Measurements from ENCODE around the gene CCDC136.
A peak's percentile ranks its signal among the peaks of the same experiment; 100 is the strongest.

Gene CCDC136

GRCh38 chr7:128807191-128807590 is 15.4 kb downstream of the CCDC136 start:
- DNase-seq, result no peak

DNA sequence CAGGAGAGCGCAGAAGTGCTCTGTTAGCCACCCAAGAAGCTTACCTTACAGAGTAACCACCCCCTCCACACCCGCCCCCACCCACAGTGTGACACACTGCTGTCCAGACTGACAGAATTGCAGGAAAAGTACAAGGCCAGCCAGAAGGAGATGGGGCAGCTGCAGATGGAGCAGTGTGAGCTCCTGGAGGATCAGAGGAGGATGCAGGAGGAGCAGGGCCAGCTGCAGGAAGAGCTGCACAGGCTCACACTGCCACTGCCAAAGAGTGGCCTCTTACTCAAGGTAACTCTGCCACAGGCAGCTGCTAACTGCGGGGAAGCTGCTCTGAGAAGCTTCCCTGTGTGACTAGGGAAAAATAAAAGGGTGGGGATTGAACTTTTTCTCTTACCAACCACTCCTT is 17.6 kb downstream of the CCDC136 start:
- no peak for DNase-seq

GRCh38 chr7:128810473-128810872 is 18.7 kb downstream of the CCDC136 start:
- no peak for DNase-seq

- DNase-seq, result no peak
Observed at GRCh38 chr7:128810997-128811396, 19.2 kb downstream of the CCDC136 start.

DNA sequence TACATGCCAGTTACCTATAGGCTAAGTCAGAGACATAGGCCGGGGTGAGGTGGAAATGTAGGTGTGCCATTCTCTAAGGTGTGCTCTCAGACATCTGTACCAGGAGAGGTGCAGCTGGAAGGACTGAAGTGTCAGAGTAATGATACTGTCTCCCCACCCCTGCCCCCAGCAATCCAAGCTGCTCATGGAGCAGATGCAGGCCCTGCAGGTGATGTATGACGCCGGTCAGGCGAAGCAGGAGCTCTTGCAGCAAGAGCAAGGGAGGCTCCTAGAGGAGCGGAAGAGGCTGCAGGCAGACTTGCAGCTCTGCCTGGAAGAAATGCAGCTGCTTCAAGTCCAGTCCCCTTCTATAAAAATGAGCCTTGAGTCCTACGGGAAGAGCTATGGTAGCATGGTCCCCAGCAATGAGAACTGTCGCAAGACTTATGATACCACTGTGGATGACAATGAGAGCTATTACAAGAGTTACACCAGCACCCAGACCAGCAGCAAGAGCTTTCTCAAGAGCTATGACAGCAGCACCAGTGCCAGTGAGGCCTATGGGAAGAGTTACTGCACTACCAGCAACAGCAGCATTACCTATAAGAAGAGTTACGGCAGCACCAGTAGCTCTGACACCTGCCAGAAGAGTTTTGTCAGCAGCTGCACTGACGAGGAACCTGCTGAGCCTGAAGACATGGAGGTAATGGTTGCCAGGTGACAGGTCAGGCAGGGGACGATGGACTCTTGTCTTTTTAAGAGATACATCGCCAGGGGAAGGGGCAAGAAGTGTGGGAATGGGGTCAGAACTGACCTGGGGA is 20.1 kb downstream of the CCDC136 start:
- no peak for DNase-seq

DNA sequence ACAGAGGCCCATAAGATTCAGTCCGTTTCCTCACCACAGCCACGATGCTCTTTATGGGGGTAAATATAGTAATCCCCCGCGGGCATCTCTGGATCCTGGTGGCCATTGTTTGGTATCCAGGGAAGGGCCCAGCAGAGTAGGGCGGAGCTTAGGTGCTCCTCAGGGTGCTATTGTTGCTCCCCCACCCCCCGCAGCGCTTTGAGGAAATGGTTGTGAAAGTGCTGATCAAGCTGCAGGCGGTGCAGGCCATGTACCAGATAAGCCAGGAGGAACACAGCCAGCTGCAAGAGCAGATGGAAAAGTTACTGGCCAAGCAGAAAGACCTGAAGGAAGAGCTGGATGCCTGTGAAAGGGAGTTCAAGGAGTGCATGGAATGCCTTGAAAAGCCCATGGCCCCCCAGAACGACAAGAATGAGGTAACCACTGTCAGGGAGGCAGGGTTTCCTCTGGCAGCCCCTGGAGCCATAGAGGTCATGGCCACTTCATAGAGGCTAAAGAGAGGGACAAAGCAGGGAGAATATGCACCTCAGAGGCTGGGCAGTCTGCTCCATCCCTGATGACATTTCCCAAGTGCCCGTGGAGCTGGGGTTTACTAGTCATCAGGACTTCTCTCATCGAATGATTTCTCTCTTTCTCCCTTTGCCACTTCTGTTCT is 20.9 kb downstream of the CCDC136 start:
- DNase-seq, result no peak

- no peak for DNase-seq
Observed at GRCh38 chr7:128814499-128814898, 22.7 kb downstream of the CCDC136 start.

GRCh38 chr7:128815289-128815942 is 23.6 kb downstream of the CCDC136 start:
- DNase-seq, result no peak

GRCh38 chr7:128818694-128819093 is 26.9 kb downstream of the CCDC136 start:
- DNase-seq, result no peak

DNA sequence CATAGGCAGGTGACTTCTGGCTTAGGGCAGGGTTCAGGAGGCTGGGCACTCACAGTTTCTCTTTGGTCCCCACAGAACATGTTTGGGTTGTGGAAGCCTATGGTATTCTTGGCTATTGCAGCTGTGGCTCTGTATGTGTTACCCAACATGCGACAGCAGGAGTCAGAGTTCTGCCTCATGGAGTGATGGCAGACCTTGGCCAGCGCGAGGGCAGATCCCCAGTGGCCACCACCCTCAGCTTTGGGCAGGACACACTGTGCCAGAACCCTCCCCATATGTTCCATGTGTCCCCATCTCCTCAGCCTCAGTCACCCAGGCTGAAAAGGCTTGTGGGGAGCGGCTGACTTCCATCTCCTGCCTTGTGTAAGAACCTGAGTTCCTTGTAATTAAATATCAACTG is 30.0 kb downstream of the CCDC136 start:
- DNase-seq, result no peak

DNA sequence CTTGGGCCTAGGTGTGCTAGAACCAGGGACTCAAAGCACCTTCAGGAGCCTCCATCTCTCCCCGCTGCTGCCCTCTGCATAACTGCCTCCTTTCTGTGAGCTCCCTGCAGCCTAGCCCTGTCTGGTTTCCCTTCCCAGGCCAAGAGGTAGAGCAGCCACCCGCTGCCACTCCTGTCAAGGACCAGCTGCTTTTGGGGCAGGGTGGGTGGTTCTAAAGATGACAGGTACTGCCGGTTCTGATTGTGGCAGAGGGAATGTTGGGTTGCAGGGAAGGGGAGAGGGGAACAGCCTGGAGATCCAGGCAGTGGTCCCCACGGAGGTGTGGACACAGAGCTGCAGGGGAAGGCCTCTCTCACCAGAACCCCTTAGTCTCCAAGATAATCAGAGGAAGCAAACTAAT is 34.7 kb downstream of the CCDC136 start:
- no peak for DNase-seq

- no peak for DNase-seq
Observed at GRCh38 chr7:128826916-128827247, 35.1 kb downstream of the CCDC136 start.

DNA sequence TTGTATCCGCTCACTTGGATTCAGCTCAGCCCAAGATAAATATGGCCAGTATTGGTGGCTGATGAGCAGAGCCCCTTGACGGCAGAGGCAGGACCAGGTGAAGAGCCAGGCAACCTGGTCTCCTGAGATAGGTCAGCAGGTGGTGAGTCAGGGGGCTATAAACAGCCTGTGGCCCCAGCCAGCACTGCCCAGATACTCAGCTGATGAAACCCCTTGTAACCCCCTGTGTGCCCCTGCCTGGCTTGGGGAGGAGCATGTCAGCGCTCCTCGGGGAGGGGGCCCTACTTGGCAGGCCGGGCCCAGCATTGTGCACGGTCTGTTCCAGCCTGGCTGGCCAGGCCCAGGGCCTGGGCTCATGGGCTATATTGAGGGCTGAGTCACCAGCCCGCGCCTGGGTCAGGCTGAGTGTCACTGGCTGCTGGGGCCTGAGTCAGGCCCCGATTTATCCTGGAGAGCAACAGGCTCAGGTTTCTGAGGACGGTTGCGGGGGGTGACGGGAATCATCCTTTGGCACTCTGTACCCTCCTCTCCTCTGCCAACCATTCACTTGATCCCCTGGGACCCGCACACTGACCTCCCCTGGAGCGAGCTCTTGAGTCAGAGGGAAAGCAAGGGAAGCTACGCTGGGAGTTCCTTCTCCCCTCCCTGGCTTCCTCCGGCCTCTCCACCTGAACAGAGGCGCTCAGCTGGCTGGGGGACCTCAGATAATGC is 35.6 kb downstream of the CCDC136 start:
- DNase-seq, result no peak

DNA sequence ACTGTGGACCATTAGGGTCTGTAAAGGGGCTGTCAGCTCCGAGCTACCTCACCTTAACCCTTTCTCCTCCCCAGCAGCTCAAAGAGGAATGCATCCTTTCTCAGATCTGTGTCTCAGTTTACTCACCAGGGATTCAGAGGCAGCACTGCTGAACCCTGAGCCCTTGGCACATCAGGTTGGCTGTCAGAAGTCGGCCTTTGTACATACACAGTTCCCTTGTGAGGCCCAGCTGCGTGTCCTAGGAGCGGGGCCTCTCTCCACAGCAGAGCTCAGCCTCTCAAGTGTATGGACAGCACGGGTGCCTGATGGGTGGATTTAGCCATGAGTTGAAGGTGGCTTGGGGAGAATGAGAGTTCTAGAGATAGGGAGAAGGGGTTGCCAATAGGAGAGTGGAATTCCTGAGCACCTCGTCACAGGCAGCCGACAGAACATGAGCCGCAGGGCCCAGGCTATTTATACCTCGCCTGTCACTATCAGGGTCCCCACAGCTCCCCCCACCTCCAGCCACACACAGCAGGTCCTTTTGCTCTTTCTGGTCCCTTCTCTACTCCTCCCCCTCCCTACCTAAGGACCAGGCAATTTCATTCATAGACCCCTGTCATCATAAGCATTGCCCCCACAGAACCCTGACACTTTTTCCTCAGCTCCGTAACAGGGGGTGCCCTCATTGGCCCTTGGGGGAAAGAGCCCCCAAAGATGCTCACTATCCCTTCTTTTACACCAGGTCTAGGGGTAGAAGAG is 36.4 kb downstream of the CCDC136 start:
- DNase-seq, result no peak

GRCh38 chr7:128829391-128830166 is 37.8 kb downstream of the CCDC136 start:
- DNase-seq, result no peak

DNA sequence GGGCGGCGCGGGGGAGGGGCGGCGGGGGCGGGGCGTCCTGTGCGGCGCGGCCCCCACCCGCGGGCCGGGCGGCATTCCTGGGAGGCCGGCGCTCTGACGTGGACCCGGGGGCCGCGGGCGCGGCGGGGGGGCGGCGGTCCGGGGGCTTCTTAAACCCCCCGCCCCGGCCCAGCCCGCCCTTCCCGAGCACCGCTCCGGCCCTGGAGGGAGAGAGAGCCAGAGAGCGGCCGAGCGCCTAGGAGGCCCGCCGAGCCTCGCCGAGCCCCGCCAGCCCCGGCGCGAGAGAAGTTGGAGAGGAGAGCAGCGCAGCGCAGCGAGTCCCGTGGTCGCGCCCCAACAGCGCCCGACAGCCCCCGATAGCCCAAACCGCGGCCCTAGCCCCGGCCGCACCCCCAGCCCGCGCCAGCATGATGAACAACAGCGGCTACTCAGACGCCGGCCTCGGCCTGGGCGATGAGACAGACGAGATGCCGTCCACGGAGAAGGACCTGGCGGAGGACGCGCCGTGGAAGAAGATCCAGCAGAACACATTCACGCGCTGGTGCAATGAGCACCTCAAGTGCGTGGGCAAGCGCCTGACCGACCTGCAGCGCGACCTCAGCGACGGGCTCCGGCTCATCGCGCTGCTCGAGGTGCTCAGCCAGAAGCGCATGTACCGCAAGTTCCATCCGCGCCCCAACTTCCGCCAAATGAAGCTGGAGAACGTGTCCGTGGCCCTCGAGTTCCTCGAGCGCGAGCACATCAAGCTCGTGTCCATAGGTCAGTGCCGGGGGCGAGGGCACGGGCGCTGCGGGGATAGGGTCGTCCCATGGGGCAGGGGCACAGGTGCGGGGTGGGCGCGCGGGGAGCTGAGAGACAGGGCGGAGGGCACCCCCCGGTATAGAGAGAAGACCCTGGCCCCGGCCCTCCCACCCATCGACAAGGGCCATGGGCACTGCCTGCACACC is 38.7 kb downstream of the CCDC136 start, which contains the start of gene FLNC:
Gene FLNC (plus strand): TSS at position 176 of the 947 bp plus-strand sequence. CDS start 232 bp downstream, at position 408.
- peak; percentile 17 for DNase-seq

DNA sequence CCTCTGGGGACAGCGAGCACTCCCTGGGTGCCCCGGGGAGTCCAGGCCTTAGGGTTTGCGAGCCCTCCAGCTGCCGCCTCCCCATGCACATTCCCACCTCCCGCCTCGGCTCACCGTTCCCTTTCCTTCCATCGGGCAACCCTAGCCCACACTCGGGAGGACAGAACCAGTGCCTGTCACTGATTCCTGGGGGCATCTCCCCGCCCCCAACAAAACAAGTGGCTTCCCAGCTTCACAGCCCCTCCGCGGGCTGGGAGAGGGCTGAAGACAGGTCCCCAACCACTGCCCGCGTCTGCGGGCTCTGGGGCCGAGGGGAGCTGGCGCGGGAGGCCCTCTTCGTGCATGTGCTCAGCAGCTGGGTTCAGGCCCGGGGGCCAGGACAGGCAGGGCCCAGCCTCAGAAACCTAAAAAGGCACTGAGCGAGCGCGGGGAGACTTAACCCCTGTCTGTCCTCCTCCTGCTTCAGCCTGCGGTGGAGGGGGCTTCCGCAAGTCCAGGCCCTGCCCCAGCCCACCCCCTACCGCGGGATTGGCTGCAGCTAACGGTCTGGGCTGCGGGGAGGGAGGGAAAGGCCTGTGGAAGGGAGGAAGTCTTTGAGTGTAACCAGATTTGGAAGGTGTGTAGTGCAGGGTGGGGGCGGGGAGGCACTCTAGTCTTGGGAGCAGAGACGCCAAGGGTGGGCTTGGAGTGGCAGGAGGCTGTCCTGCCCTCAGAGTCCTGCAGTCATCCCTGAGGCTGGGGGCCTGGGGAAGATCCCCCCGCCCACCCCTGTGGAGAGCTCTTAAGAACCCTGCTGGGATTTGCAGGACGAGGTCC is 39.6 kb downstream of the CCDC136 start:
- no peak for DNase-seq

- DNase-seq, result no peak
Observed at GRCh38 chr7:128831994-128832879, 40.5 kb downstream of the CCDC136 start.

DNA sequence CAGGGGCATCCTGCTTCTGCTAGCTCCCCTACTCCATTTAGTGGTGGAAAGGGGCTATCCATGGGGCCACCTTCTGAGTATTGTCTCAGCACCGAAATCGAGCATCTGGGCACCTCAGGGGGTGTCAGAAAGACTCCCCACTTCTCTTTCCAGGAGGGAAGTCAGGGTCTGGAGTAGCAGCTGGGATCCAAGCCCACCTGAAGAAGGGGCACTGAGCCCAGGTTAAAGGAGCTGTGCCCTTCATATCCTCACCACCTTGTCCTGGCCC is 41.0 kb downstream of the CCDC136 start:
- DNase-seq, result no peak

Data from CD4-positive, alpha-beta T cell treated with Interleukin-12 subunit alpha and Interleukin-12 subunit beta, for 1 hour (primary cell).